CD8-positive, alpha-beta memory T cell (primary cell): Measurements from ENCODE around the gene PIP4K2C. TPM values are rescaled to one million over a fixed set of nuclear protein-coding genes. Genes with fewer than 3 reads are reported as not detected.
"Not testable (repeated sequence)": the region's sequence is repeated elsewhere in the genome, so short reads cannot be mapped to it uniquely, and the experiment has no call there.

Source experiments
- CTCF ChIA-PET: fragments of 350-600 bp; sonication (Branson Sonifier 250); formaldehyde crosslinking; loops from one replicate; lab custom pipeline; 2021; ENCODE audit warnings: antibody characterized with exemption; lab: Charles Lee
- POLR2A ChIA-PET: fragments of 350-600 bp; sonication (Branson Sonifier 250); formaldehyde crosslinking; loops from one replicate; lab custom pipeline; 2021; ENCODE audit warnings: antibody characterized with exemption; lab: Charles Lee
- DNase-seq, 5 donors: peaks; one replicate each; pipeline versions ENCODE4 v3.0.0 to v3.0.0-alpha.2; 2020 to 2022; ENCODE audit warnings: mixed read lengths in 1 of 5
- H3K27ac ChIP-seq: one replicate; pipeline ENCODE4 v1.7.0; 2013; ENCODE audit warnings: low read depth, mild to moderate bottlenecking, low read length, moderate library complexity
- H3K27me3 ChIP-seq: 2 replicates; pipeline ENCODE4 v1.7.0; 2013; ENCODE audit warnings: low read length, mild to moderate bottlenecking; ENCODE audit not compliant: insufficient read depth, poor library complexity, severe bottlenecking
- H3K36me3 ChIP-seq: 2 replicates; pipeline ENCODE4 v1.7.0; 2013; ENCODE audit warnings: mild to moderate bottlenecking, low read length, moderate library complexity; ENCODE audit not compliant: insufficient read depth
- H3K4me1 ChIP-seq: 2 replicates; pipeline ENCODE4 v1.7.0; 2013; ENCODE audit warnings: mild to moderate bottlenecking, low read length, moderate library complexity; ENCODE audit not compliant: insufficient read depth
- H3K4me3 ChIP-seq: 2 replicates; pipeline ENCODE4 v1.7.0; 2013; ENCODE audit warnings: mild to moderate bottlenecking, low read length
- H3K9me3 ChIP-seq: 2 replicates; pipeline ENCODE4 v1.7.0; 2013; ENCODE audit warnings: mild to moderate bottlenecking, low read length
- H3K27ac Mint-ChIP-seq, 8 donors: one replicate each; pipeline ENCODE4 v1.8.0; 2020 to 2021; ENCODE audit warnings: mixed read lengths in 8 of 8, mild to moderate bottlenecking in 6 of 8, inconsistent platforms in 3 of 8, moderate library complexity in 3 of 8
- H3K27me3 Mint-ChIP-seq, 2 donors: one replicate each; pipeline ENCODE4 v1.8.0; 2020 to 2021; ENCODE audit warnings: mixed read lengths in 2 of 2, mild to moderate bottlenecking in 1 of 2, moderate library complexity in 1 of 2
- H3K36me3 Mint-ChIP-seq, 3 donors: one replicate each; pipeline ENCODE4 v1.8.0; 2020 to 2021; ENCODE audit warnings: mixed read lengths in 3 of 3, inconsistent platforms in 1 of 3, mild to moderate bottlenecking in 1 of 3
- H3K4me1 Mint-ChIP-seq, 3 donors: one replicate each; pipeline ENCODE4 v1.8.0; 2020 to 2021; ENCODE audit warnings: mixed read lengths in 3 of 3, inconsistent platforms in 1 of 3, mild to moderate bottlenecking in 1 of 3
- H3K4me3 Mint-ChIP-seq, 7 donors: one replicate each; pipeline ENCODE4 v1.8.0; 2020 to 2021; ENCODE audit warnings: mixed read lengths in 7 of 7, mild to moderate bottlenecking in 6 of 7, moderate library complexity in 4 of 7, inconsistent platforms in 2 of 7
- H3K9me3 Mint-ChIP-seq, 5 donors: one replicate each; pipeline ENCODE4 v1.8.0; 2020 to 2022; ENCODE audit warnings: mixed read lengths in 5 of 5, mild to moderate bottlenecking in 3 of 5, moderate library complexity in 2 of 5, inconsistent platforms in 1 of 5
- polyA plus RNA-seq: library from polyadenylated mRNA; unstranded; fragments of 300-500 nt; fragmentation: Illumina TruSeq; gene quantifications from one replicate; pipeline ENCODE4 v1.2.3, GENCODE V29; 2021
- total RNA-seq, 2 experiments: library from RNA; stranded (reverse); gene quantifications; one replicate each; pipeline ENCODE4 v1.2.3, GENCODE V29; 2021

PIP4K2C gene
- total and polyA plus RNA-seq, 3 experiments from 2014 or later, result 24.7 to 40.6 (median 29.7) TPM

DNA sequence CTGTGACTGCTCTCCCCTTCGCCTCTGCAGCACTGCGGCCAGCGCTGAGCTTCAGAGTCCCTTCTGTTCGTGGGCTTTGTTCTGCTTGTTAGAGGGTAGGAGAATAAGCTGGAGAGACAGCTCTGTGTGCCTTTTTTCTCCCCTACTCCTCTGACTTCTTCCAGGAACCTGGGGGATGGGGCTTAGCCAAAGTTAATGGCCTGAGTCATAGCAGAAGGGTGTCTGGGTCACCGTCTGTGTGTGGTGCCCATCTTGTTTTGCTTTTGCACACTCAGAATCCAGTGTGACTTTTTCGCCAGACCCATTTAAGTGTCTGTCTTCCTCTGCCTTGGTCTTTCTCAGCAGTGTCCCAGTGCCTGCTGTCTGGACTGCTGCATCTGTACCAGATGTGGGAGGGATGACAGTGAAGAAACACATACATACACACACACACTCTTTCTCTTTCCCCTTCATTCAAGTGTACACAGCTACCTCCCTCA, 38.1 kb upstream of the PIP4K2C start:
- Mint-ChIP-seq H3K36me3 (no peaks in the 10 kb centered on the region), H3K9me3 (no peaks in the 10 kb centered on the region), H3K4me1 (peaks cover 9 to 18% (median 16%) of the 10 kb centered on the region in 3 donors), H3K27me3 (peaks cover 0 to 9% of the 10 kb centered on the region in 2 donors), H3K4me3 (no peak overlapping the region), H3K27ac (no peak overlapping the region)
- POLR2A ChIA-PET, result no interaction called here
- Histone ChIP-seq H3K4me3 (no peak overlapping the region), H3K27me3 (no peaks in the 10 kb centered on the region), H3K9me3 (no peaks in the 10 kb centered on the region), H3K27ac (peak overlapping the region; percentile 38), H3K36me3 (no peaks in the 10 kb centered on the region), H3K4me1 (peaks cover 9% of the 10 kb centered on the region)
- CTCF ChIA-PET, result no interaction called here
- DNase-seq, result peak in 1 of 5 donors; percentile 14

GRCh38 chr12:57553343-57554202, 37.4 kb upstream of the PIP4K2C start:
- Mint-ChIP-seq H3K9me3 (no peaks in the 10 kb centered on the region), H3K4me1 (peaks cover 9 to 18% (median 15%) of the 10 kb centered on the region in 3 donors), H3K27me3 (peaks cover 0 to 9% of the 10 kb centered on the region in 2 donors), H3K4me3 (no peak overlapping the region), H3K36me3 (no peaks in the 10 kb centered on the region), H3K27ac (no peak overlapping the region)
- H3K4me3 ChIP-seq, result no peak overlapping the region
- POLR2A ChIA-PET, result no interaction called here
- no peaks in the 10 kb centered on the region for H3K27me3 ChIP-seq
- H3K27ac ChIP-seq, result no peak overlapping the region
- DNase-seq, result peak in 1 of 5 donors; percentile 3
- CTCF ChIA-PET, result interaction anchor here (1.5 kb wide), 1 partner anchor 11 kb away, joined by 3 read pairs; no protein-coding TSS in a partner anchor
- no peaks in the 10 kb centered on the region for H3K9me3 ChIP-seq
- no peaks in the 10 kb centered on the region for H3K36me3 ChIP-seq
- peaks cover 9% of the 10 kb centered on the region for H3K4me1 ChIP-seq

DNA sequence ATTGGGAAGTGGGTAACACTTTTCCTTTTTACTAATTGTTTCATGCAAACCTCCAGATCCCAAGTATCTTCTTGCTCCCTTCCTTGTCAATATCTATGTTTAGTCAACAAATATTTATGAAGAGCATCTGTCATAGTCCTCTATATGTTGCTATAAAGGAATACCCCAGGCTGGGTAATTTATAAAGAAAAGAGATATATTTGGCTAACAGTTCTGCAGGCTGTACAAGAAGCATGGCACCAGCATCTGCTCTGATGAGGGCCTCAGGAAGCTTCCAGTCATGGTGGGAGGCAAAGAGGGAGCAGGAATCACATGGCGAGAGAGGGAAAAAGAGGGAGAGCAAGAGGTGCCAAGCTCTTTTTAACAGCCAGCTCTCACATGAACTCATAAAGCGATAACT, 36.5 kb upstream of the PIP4K2C start:
- Histone ChIP-seq H3K4me1 (peaks cover 6% of the 10 kb centered on the region), H3K27me3 (no peaks in the 10 kb centered on the region), H3K4me3 (no peak overlapping the region), H3K9me3 (no peaks in the 10 kb centered on the region), H3K27ac (no peak overlapping the region), H3K36me3 (no peaks in the 10 kb centered on the region)
- DNase-seq, result no peak
- H3K4me1 Mint-ChIP-seq, result peaks cover 7 to 13% (median 9%) of the 10 kb centered on the region in 3 donors
- ChIA-PET POLR2A (interaction anchor here (0.5 kb wide), 1 partner anchor 68 kb away, joined by 3 read pairs; no protein-coding TSS in a partner anchor), CTCF (interaction anchor here (1.5 kb wide), 1 partner anchor 10 kb away, joined by 3 read pairs; no protein-coding TSS in a partner anchor)
- peak overlapping the region in 1 of 8 donors; percentile 34 for H3K27ac Mint-ChIP-seq
- no peaks in the 10 kb centered on the region for H3K36me3 Mint-ChIP-seq
- no peak overlapping the region for H3K4me3 Mint-ChIP-seq
- peaks cover 0 to 9% of the 10 kb centered on the region in 2 donors for H3K27me3 Mint-ChIP-seq
- H3K9me3 Mint-ChIP-seq, result no peaks in the 10 kb centered on the region

DNA sequence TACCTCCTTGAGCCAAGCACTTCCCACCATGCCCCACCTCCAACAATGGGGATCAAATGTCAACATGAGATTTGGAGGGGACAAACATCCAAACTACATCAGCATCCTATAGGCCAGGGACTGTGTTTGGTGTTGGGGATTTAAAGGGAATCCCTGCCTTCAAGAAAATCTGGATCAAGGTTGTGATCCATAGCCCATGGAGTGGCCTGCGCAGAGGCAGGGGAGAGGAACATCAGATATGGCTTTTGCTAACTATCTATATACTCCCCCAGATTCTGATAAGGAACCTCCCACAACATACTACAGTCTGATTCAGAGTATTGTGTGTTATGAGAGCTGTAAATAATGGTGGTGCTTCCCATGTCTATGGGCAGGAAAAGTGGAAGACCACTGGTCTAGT, 36.1 kb upstream of the PIP4K2C start:
- H3K4me3 ChIP-seq, result no peak overlapping the region
- DNase-seq, result no peak
- Mint-ChIP-seq H3K27me3 (peaks cover 0 to 9% of the 10 kb centered on the region in 2 donors), H3K9me3 (no peaks in the 10 kb centered on the region), H3K4me3 (no peak overlapping the region), H3K27ac (peak overlapping the region in 1 of 8 donors; percentile 34), H3K36me3 (no peaks in the 10 kb centered on the region), H3K4me1 (peaks cover 6 to 11% (median 9%) of the 10 kb centered on the region in 3 donors)
- H3K27me3 ChIP-seq, result no peaks in the 10 kb centered on the region
- H3K9me3 ChIP-seq, result no peaks in the 10 kb centered on the region
- POLR2A ChIA-PET, result interaction anchor here (0.5 kb wide), 1 partner anchor 68 kb away, joined by 3 read pairs; no protein-coding TSS in a partner anchor
- no peak overlapping the region for H3K27ac ChIP-seq
- no peaks in the 10 kb centered on the region for H3K36me3 ChIP-seq
- CTCF ChIA-PET, result interaction anchor here (1.5 kb wide), 1 partner anchor 10 kb away, joined by 3 read pairs; no protein-coding TSS in a partner anchor
- H3K4me1 ChIP-seq, result peaks cover 3% of the 10 kb centered on the region

DNA sequence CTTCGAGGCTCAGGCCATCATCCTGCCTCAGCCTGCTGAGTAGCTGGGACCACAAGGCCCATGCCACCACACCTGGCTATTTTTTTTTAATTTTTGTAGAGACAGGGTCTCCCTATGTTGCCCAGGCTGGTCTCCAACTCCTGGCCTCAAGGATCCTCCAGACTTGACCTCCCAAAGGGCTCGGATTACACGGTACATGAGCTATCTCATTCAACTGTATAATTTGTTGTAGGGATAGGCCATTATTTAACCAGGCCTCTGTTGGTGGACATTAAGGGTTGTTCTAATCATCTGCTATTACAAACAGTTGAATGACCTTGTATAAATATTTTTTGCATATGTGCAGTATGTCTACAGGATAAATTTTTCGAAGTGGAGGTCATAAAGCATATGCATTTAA, 32.1 kb upstream of the PIP4K2C start:
- H3K4me3 Mint-ChIP-seq, result no peak overlapping the region
- no peaks in the 10 kb centered on the region for H3K9me3 Mint-ChIP-seq
- peaks cover 4 to 12% of the 10 kb centered on the region in 2 donors for H3K27me3 Mint-ChIP-seq
- POLR2A ChIA-PET, result no interaction called here
- H3K27me3 ChIP-seq, result no peaks in the 10 kb centered on the region
- H3K4me1 ChIP-seq, result no peaks in the 10 kb centered on the region
- H3K36me3 Mint-ChIP-seq, result no peaks in the 10 kb centered on the region
- H3K27ac Mint-ChIP-seq, result no peak overlapping the region
- H3K4me3 ChIP-seq, result no peak overlapping the region
- H3K27ac ChIP-seq, result no peak overlapping the region
- no peaks in the 10 kb centered on the region for H3K9me3 ChIP-seq
- CTCF ChIA-PET, result interaction anchor here (1.2 to 1.4 kb wide), 2 partner anchors 8 to 24 kb away, joined by 3 read pairs; no protein-coding TSS in a partner anchor
- no peaks in the 10 kb centered on the region for H3K36me3 ChIP-seq
- no peak for DNase-seq
- H3K4me1 Mint-ChIP-seq, result no peaks in the 10 kb centered on the region

GRCh38 chr12:57560516-57560915, 30.5 kb upstream of the PIP4K2C start:
- Histone ChIP-seq H3K4me1 (no peaks in the 10 kb centered on the region), H3K4me3 (no peak overlapping the region), H3K27me3 (no peaks in the 10 kb centered on the region), H3K36me3 (no peaks in the 10 kb centered on the region), H3K27ac (no peak overlapping the region), H3K9me3 (no peaks in the 10 kb centered on the region)
- H3K27me3 Mint-ChIP-seq, result peaks cover 8 to 15% of the 10 kb centered on the region in 2 donors
- H3K36me3 Mint-ChIP-seq, result no peaks in the 10 kb centered on the region
- H3K4me1 Mint-ChIP-seq, result no peaks in the 10 kb centered on the region
- ChIA-PET POLR2A (no interaction called here), CTCF (no interaction called here)
- no peak for DNase-seq
- H3K4me3 Mint-ChIP-seq, result no peak overlapping the region
- H3K27ac Mint-ChIP-seq, result no peak overlapping the region
- H3K9me3 Mint-ChIP-seq, result no peaks in the 10 kb centered on the region

DNA sequence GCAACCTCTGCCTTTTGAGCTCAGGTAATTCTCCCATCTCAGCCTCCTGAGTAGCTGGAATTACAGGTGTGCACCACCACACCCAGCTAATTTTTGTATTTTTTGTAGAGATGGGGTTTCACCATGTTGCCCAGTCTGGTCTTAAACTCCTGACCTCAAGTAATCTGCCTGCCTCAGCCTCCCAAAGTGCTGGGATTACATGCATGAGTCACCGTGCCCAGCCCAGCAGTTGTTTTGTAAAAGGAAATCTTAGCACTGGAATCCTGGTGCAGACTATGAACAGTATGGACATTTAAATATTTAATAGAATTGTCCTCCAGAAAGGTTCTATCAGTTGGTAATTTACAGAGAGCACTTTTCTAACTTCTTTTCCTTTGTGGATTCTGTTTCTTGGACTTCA, 29.9 kb upstream of the PIP4K2C start:
- CTCF ChIA-PET, POLR2A ChIA-PET, H3K9me3 Mint-ChIP-seq: not testable (repeated sequence)

DNA sequence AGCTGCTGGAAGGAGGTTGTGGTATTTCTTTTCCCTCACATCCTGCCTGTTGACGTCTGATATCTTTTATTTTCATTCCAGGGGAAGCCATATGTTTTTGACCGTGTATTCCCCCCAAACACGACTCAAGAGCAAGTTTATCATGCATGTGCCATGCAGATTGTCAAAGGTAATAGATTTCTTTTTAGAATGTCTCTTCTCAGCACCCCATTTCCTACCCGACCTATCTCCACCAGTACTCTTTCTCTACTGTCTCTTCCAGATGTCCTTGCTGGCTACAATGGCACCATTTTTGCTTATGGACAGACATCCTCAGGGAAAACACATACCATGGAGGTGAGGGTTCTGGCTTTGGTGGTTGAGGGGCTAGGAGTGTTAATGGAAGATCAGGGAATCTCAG, 27.6 kb upstream of the PIP4K2C start:
- H3K27me3 ChIP-seq, result no peaks in the 10 kb centered on the region
- H3K4me3 ChIP-seq, result no peak overlapping the region
- Mint-ChIP-seq H3K27me3 (peaks cover 10 to 15% of the 10 kb centered on the region in 2 donors), H3K9me3 (no peaks in the 10 kb centered on the region), H3K36me3 (no peaks in the 10 kb centered on the region), H3K4me1 (no peaks in the 10 kb centered on the region), H3K27ac (no peak overlapping the region), H3K4me3 (no peak overlapping the region)
- no peaks in the 10 kb centered on the region for H3K9me3 ChIP-seq
- ChIA-PET POLR2A (no interaction called here), CTCF (no interaction called here)
- no peaks in the 10 kb centered on the region for H3K4me1 ChIP-seq
- no peak overlapping the region for H3K27ac ChIP-seq
- H3K36me3 ChIP-seq, result no peaks in the 10 kb centered on the region
- DNase-seq, result no peak

More for the DNA sequence above, 29.9 kb upstream of the PIP4K2C start:
- H3K27me3 Mint-ChIP-seq, result peaks cover 8 to 15% of the 10 kb centered on the region in 2 donors
- not testable (repeated sequence) for H3K4me3 ChIP-seq, H3K4me3 Mint-ChIP-seq, H3K4me1 Mint-ChIP-seq, H3K27me3 ChIP-seq, H3K27ac ChIP-seq, DNase-seq, H3K36me3 ChIP-seq, H3K9me3 ChIP-seq, H3K4me1 ChIP-seq, H3K36me3 Mint-ChIP-seq, H3K27ac Mint-ChIP-seq
